GM21576 (cell line): ENCODE results near the gene ADGRG7.
A peak's percentile ranks its signal among the peaks of the same experiment; 100 is the strongest.
"Not testable (repeated sequence)": the region's sequence is repeated elsewhere in the genome, so short reads cannot be mapped to it uniquely, and the experiment has no call there.

ENCODE experiments used
- ATAC-seq: cut with Tn5 transposase; IDR thresholded peaks from one replicate; pipeline ENCODE4 v1.9.1; 2021; ENCODE audit warnings: mild to moderate bottlenecking, moderate library complexity; ENCODE audit not compliant: unreplicated experiment

Gene ADGRG7

DNA sequence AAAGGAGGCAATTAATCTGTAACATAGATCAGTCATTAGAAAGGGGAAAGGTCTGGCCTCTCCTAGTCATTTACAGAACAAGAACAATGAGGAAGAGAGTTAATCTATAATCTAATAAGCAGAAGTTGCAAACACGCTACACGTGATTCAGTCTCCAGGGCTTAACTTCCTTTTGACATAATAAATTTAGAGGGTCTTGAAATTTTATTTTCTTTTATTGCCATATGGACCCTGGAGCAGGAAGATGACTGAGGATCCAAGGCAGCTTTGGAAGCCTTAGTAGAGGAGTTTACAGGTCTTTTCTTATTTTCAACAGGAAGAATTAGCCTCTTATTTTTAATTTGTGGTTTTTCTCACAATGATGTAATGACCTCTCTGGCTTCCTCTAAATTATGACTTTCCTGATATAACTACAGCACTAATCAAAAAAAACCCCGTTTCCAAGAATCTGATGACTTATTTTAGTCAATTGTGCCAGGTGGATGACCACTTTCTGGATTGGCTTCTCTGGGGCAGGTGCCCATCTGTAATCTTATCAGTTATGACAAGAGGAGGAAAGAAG, 32.2 kb downstream of the ADGRG7 start:
- no peak for ATAC-seq

GRCh38 chr3:100645913-100646312, 36.5 kb downstream of the ADGRG7 start:
- ATAC-seq: no peak

DNA sequence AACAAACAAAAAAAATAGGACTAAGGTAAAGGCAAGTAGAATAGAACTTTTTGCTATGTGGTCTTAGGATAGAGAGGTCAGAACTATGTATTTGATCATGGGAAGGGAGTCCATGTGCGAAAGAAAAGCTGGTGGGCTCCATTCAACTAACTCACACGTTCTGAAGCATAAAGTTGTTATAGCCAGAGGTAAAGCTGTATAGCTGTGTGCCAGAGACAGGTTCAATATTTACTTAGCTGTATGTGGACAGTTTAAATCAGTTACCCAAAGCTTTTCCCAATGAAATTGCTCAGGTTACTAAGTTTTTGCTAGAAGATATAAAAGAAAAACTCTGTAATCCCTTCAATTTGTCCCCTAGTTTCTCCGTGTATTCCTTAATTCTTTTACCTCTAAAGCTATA, 37.8 kb downstream of the ADGRG7 start:
- ATAC-seq: no peak

- no peak for ATAC-seq
Observed at GRCh38 chr3:100647657-100648056, 38.3 kb downstream of the ADGRG7 start.

DNA sequence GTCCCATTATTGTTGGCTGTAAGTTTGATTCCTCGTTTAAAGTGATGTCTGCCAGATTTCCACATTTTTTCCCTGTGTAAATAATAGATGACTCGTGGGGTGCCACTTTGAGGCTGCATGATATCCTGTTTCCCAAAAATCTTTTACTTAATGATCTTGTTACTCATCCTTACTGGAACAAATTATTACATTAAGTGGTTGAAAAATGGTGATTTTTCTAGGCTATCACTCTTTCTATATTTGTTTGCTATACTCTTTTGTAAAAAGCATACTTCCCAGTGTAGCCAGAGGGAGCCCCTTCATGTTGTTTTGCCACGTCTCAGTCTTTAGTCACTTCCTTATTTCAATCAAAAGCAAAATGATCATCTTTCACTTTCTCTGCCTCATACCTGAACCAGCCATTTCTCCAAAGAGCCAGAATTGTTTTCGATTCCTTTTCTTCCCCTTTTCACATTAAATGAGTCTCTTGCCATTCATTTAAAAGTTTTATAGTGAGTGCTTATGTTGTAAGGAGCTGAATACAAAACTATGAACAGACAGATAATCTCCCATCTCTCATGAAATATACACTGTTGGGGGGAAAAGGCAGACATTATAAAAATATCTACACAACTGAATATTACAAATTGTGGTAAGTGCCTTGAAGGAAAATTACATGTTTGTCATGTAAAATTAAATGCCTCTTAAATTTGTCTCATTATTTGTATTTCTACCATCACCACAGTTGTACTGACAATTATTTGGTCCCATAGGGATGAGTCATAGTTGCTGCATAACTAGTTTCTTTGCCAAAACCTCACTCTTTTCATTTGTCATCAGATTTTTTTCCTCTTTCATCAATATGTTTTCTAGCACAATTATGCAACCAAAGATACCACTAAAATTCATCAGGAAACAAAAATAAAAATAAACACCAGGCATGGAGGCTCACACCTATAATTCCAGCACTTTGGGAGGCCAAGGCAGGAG, 41.5 kb downstream of the ADGRG7 start:
- ATAC-seq: peak; percentile 99

- ATAC-seq: no peak
Observed at GRCh38 chr3:100653604-100654294, 44.3 kb downstream of the ADGRG7 start.

GRCh38 chr3:100656945-100657344, 47.5 kb downstream of the ADGRG7 start:
- ATAC-seq: no peak

DNA sequence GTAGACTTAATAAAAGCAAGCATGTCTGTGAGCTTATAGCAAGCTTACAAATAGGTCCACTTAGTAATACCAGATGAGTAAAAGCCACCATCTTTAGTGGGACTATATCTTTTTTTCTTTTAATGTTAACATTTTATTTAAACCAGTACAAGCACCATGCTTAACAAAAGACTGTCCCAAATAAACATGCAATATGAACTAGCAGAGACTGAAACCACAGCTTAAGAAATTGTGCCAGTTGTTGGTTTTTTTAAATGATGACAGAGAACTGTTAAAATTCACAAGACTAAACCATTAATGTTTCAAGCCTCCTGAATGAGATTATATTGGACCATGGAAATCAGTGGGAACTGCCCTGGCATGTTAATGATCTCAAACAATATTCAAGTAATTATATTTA, 51.9 kb downstream of the ADGRG7 start:
- not testable (repeated sequence) for ATAC-seq

- ATAC-seq: no peak
Observed at GRCh38 chr3:100662113-100662823, 52.9 kb downstream of the ADGRG7 start.

GRCh38 chr3:100665230-100665629, 55.8 kb downstream of the ADGRG7 start:
- ATAC-seq: no peak

- not testable (repeated sequence) for ATAC-seq
Observed at GRCh38 chr3:100666699-100667098, 57.3 kb downstream of the ADGRG7 start.

GRCh38 chr3:100667316-100667715, 57.9 kb downstream of the ADGRG7 start:
- ATAC-seq: not testable (repeated sequence)

DNA sequence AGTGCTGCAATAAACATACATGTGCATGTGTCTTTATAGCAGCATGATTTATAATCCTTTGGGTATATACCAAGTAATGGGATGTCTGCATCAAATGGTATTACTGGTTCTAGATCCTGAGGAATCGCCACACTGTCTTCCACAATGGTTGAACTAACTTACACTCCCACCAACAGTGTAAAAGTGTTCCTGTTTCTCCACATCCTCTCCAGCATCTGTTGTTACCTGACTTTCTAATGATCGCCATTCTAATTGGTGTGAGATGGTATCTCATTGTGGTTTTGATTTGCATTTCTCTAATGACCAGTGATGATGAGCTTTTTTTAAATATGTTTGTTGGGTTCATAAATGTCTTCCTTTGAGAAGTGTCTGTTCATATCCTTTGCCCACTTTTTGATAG, 61.6 kb downstream of the ADGRG7 start:
- not testable (repeated sequence) for ATAC-seq

DNA sequence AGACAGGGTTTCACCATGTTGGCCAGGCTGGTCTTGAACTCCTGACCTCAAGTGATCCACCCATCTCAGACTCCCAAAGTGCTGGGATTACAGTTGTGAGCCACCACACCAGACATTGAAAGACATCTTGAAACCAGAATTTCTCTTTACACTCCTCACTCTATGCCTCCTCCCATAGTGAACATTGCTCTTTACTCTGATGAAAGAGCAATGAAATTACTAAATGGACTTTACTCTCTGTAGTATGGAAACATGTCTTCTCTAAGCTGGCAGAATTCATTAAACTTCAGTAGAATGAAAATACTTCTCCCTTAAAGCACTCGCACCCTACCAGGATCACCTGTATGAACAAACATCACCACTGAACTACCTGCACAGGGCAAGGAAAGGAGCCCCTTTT, 72.1 kb downstream of the ADGRG7 start:
- no peak for ATAC-seq

- ATAC-seq: no peak
Observed at GRCh38 chr3:100682056-100682853, 72.9 kb downstream of the ADGRG7 start.

DNA sequence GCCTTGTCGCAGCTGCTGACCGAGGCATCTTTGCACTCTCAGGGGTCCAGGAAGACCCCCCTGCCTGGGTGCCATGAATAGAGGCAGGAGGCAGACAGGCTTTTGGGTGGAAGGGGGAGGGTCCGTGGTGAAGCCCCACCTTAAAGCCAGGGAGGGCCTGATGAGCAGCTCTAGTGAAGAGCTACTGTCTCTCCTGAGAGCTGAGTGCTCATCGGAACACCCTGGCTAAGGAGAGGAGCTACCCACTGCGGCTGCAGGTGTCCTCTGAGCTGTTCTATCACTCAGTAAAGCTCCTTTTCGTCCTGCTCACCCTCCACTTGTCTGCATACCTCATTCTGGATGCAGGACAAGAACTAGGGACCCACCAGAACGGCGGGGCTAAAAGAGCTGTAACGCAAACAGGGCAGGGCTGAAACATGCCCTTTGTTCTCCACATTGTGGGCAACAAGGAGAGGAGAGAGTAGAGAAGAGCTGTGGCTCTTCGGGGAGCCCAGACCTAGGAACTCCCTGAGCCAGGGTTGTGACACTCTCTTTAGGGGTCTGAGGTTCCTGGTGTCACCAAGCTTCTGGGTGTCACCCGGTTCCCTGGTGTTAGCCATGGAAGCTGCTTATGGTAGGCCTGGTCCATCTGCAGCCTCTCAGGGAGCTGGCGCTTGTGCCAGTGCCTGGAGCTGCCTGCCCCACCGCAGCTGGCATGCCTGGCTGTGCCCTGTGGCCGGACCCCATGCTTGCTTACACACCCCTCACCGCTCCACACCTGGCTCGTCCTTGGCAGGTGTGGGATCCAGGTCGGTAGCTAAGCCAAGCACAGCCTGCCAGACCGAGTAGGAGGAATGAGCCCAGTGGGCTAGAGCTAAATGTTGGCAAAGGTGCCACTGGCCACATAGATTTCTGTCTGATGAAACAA, 73.7 kb downstream of the ADGRG7 start:
- ATAC-seq: no peak

- no peak for ATAC-seq
Observed at GRCh38 chr3:100693225-100693624, 83.8 kb downstream of the ADGRG7 start.

GRCh38 chr3:100695696-100696095, 86.3 kb downstream of the ADGRG7 start:
- no peak for ATAC-seq

- ATAC-seq: no peak
Observed at GRCh38 chr3:100696161-100696560, 86.8 kb downstream of the ADGRG7 start.
